ENCODE measurements around the gene FBXO42. TPM values are rescaled to one million over a fixed set of nuclear protein-coding genes. Genes with fewer than 3 reads are reported as not detected.
"Not testable (repeated sequence)": the region's sequence is repeated elsewhere in the genome, so short reads cannot be mapped to it uniquely, and the experiment has no call there.

FBXO42 gene
- polyA plus RNA-seq, 2 donors, result 11.6 to 12.4 TPM

GRCh38 chr1:16248007-16248436, 104.3 kb downstream of the FBXO42 start:
- H3K4me3 ChIP-seq (ENCODE audit: low read depth in 1 of 2, low read length in 2 of 2), result no peak overlapping the region
- 70% methylated on average over 8 of the region's 8 CpGs for WGBS, 2 donors
- peaks cover 4 to 14% of the 10 kb centered on the region in 2 donors for H3K4me1 ChIP-seq (ENCODE audit: control insufficient read depth in 2 of 2, insufficient read depth in 2 of 2, low read length in 1 of 2)
- peak overlapping the region; percentile 68 to 87 for H3K27ac ChIP-seq (ENCODE audit: low read depth in 2 of 2, low read length in 1 of 2)
- peaks cover 11 to 17% of the 10 kb centered on the region in 2 donors for H3K36me3 ChIP-seq (ENCODE audit: control insufficient read depth in 2 of 2, insufficient read depth in 2 of 2, low read length in 1 of 2)
- no peaks in the 10 kb centered on the region for H3K9me3 ChIP-seq (ENCODE audit: control insufficient read depth in 2 of 2, insufficient read depth in 1 of 2, low read depth in 1 of 2, low read length in 1 of 2)
- no peaks in the 10 kb centered on the region for H3K27me3 ChIP-seq (ENCODE audit: control insufficient read depth in 1 of 2, insufficient read depth in 2 of 2, low read length in 2 of 2)

GRCh38 chr1:16247441-16247840, 104.8 kb downstream of the FBXO42 start:
- peaks cover 4 to 15% of the 10 kb centered on the region in 2 donors for H3K4me1 ChIP-seq (ENCODE audit: control insufficient read depth in 2 of 2, insufficient read depth in 2 of 2, low read length in 1 of 2)
- no peaks in the 10 kb centered on the region for H3K27me3 ChIP-seq (ENCODE audit: control insufficient read depth in 1 of 2, insufficient read depth in 2 of 2, low read length in 2 of 2)
- H3K36me3 ChIP-seq (ENCODE audit: control insufficient read depth in 2 of 2, insufficient read depth in 2 of 2, low read length in 1 of 2), result peaks cover 9 to 17% of the 10 kb centered on the region in 2 donors
- no peaks in the 10 kb centered on the region for H3K9me3 ChIP-seq (ENCODE audit: control insufficient read depth in 2 of 2, insufficient read depth in 1 of 2, low read depth in 1 of 2, low read length in 1 of 2)
- H3K27ac ChIP-seq (ENCODE audit: low read depth in 2 of 2, low read length in 1 of 2), result peak overlapping the region; percentile 38 to 81
- no peak overlapping the region for H3K4me3 ChIP-seq (ENCODE audit: low read depth in 1 of 2, low read length in 2 of 2)
- WGBS, 2 donors, result 69 to 78% methylated on average over 2 of the region's 2 CpGs

- Histone ChIP-seq H3K27ac (ENCODE audit: low read depth in 2 of 2, low read length in 1 of 2) (peak overlapping the region; percentile 38 to 81), H3K27me3 (ENCODE audit: control insufficient read depth in 1 of 2, insufficient read depth in 2 of 2, low read length in 2 of 2) (no peaks in the 10 kb centered on the region), H3K36me3 (ENCODE audit: control insufficient read depth in 2 of 2, insufficient read depth in 2 of 2, low read length in 1 of 2) (peaks cover 4 to 17% of the 10 kb centered on the region in 2 donors), H3K4me3 (ENCODE audit: low read depth in 1 of 2, low read length in 2 of 2) (no peak overlapping the region), H3K9me3 (ENCODE audit: control insufficient read depth in 2 of 2, insufficient read depth in 1 of 2, low read depth in 1 of 2, low read length in 1 of 2) (no peaks in the 10 kb centered on the region), H3K4me1 (ENCODE audit: control insufficient read depth in 2 of 2, insufficient read depth in 2 of 2, low read length in 1 of 2) (peaks cover 4 to 15% of the 10 kb centered on the region in 2 donors)
- WGBS, 2 donors, result 79 to 84% methylated on average over 5 of the region's 5 CpGs
These were observed 105.3 kb downstream of the FBXO42 start for GRCh38 chr1:16246961-16247360.

GRCh38 chr1:16246239-16246638, 106.0 kb downstream of the FBXO42 start:
- peaks cover 4 to 18% of the 10 kb centered on the region in 2 donors for H3K4me1 ChIP-seq (ENCODE audit: control insufficient read depth in 2 of 2, insufficient read depth in 2 of 2, low read length in 1 of 2)
- not testable (repeated sequence) for H3K27me3 ChIP-seq (ENCODE audit: control insufficient read depth in 1 of 2, insufficient read depth in 2 of 2, low read length in 2 of 2); H3K27ac ChIP-seq (ENCODE audit: low read depth in 2 of 2, low read length in 1 of 2); H3K9me3 ChIP-seq (ENCODE audit: control insufficient read depth in 2 of 2, insufficient read depth in 1 of 2, low read depth in 1 of 2, low read length in 1 of 2); H3K4me3 ChIP-seq (ENCODE audit: low read depth in 1 of 2, low read length in 2 of 2)
- 89 to 97% methylated on average over 1 of the region's 1 CpG for WGBS, 2 donors
- peaks cover 4 to 14% of the 10 kb centered on the region in 2 donors for H3K36me3 ChIP-seq (ENCODE audit: control insufficient read depth in 2 of 2, insufficient read depth in 2 of 2, low read length in 1 of 2)

- no peak overlapping the region for H3K27ac ChIP-seq (ENCODE audit: low read depth in 2 of 2, low read length in 1 of 2)
- no peaks in the 10 kb centered on the region for H3K27me3 ChIP-seq (ENCODE audit: control insufficient read depth in 1 of 2, insufficient read depth in 2 of 2, low read length in 2 of 2)
- peaks cover under 1 to 8% of the 10 kb centered on the region in 2 donors for H3K36me3 ChIP-seq (ENCODE audit: control insufficient read depth in 2 of 2, insufficient read depth in 2 of 2, low read length in 1 of 2)
- WGBS, 2 donors, result 88 to 90% methylated on average over 9 of the region's 9 CpGs
- peaks cover 4 to 20% of the 10 kb centered on the region in 2 donors for H3K4me1 ChIP-seq (ENCODE audit: control insufficient read depth in 2 of 2, insufficient read depth in 2 of 2, low read length in 1 of 2)
- H3K4me3 ChIP-seq (ENCODE audit: low read depth in 1 of 2, low read length in 2 of 2), result no peak overlapping the region
- H3K9me3 ChIP-seq (ENCODE audit: control insufficient read depth in 2 of 2, insufficient read depth in 1 of 2, low read depth in 1 of 2, low read length in 1 of 2), result no peaks in the 10 kb centered on the region
These were observed 106.6 kb downstream of the FBXO42 start for GRCh38 chr1:16245476-16246196.

- no peaks in the 10 kb centered on the region for H3K27me3 ChIP-seq (ENCODE audit: control insufficient read depth in 1 of 2, insufficient read depth in 2 of 2, low read length in 2 of 2)
- 76 to 77% methylated on average over 8 of the region's 8 CpGs for WGBS, 2 donors
- H3K27ac ChIP-seq (ENCODE audit: low read depth in 2 of 2, low read length in 1 of 2), result no peak overlapping the region
- H3K4me1 ChIP-seq (ENCODE audit: control insufficient read depth in 2 of 2, insufficient read depth in 2 of 2, low read length in 1 of 2), result peaks cover 4 to 20% of the 10 kb centered on the region in 2 donors
- H3K36me3 ChIP-seq (ENCODE audit: control insufficient read depth in 2 of 2, insufficient read depth in 2 of 2, low read length in 1 of 2), result peaks cover 0 to 7% of the 10 kb centered on the region in 2 donors
- no peaks in the 10 kb centered on the region for H3K9me3 ChIP-seq (ENCODE audit: control insufficient read depth in 2 of 2, insufficient read depth in 1 of 2, low read depth in 1 of 2, low read length in 1 of 2)
- H3K4me3 ChIP-seq (ENCODE audit: low read depth in 1 of 2, low read length in 2 of 2), result no peak overlapping the region
These were observed 107.5 kb downstream of the FBXO42 start for GRCh38 chr1:16244650-16245285.

- H3K4me1 ChIP-seq (ENCODE audit: control insufficient read depth in 2 of 2, insufficient read depth in 2 of 2, low read length in 1 of 2), result peaks cover 4 to 20% of the 10 kb centered on the region in 2 donors
- H3K27me3 ChIP-seq (ENCODE audit: control insufficient read depth in 1 of 2, insufficient read depth in 2 of 2, low read length in 2 of 2), result no peaks in the 10 kb centered on the region
- H3K4me3 ChIP-seq (ENCODE audit: low read depth in 1 of 2, low read length in 2 of 2), result no peak overlapping the region
- WGBS, 2 donors, result 21 to 27% methylated on average over 8 of the region's 8 CpGs
- H3K27ac ChIP-seq (ENCODE audit: low read depth in 2 of 2, low read length in 1 of 2), result peak overlapping the region in 1 of 2 donors; percentile 65
- H3K36me3 ChIP-seq (ENCODE audit: control insufficient read depth in 2 of 2, insufficient read depth in 2 of 2, low read length in 1 of 2), result peaks cover 0 to 7% of the 10 kb centered on the region in 2 donors
- no peaks in the 10 kb centered on the region for H3K9me3 ChIP-seq (ENCODE audit: control insufficient read depth in 2 of 2, insufficient read depth in 1 of 2, low read depth in 1 of 2, low read length in 1 of 2)
These were observed 108.2 kb downstream of the FBXO42 start for GRCh38 chr1:16243936-16244649.

- Histone ChIP-seq H3K9me3 (ENCODE audit: control insufficient read depth in 2 of 2, insufficient read depth in 1 of 2, low read depth in 1 of 2, low read length in 1 of 2) (no peaks in the 10 kb centered on the region), H3K4me3 (ENCODE audit: low read depth in 1 of 2, low read length in 2 of 2) (no peak overlapping the region), H3K27me3 (ENCODE audit: control insufficient read depth in 1 of 2, insufficient read depth in 2 of 2, low read length in 2 of 2) (no peaks in the 10 kb centered on the region), H3K27ac (ENCODE audit: low read depth in 2 of 2, low read length in 1 of 2) (peak overlapping the region in 1 of 2 donors; percentile 65), H3K4me1 (ENCODE audit: control insufficient read depth in 2 of 2, insufficient read depth in 2 of 2, low read length in 1 of 2) (peaks cover 4 to 15% of the 10 kb centered on the region in 2 donors), H3K36me3 (ENCODE audit: control insufficient read depth in 2 of 2, insufficient read depth in 2 of 2, low read length in 1 of 2) (peaks cover 0 to 7% of the 10 kb centered on the region in 2 donors)
- 60 to 71% methylated on average over 8 of the region's 8 CpGs for WGBS, 2 donors
These were observed 109.1 kb downstream of the FBXO42 start for GRCh38 chr1:16243215-16243610.

GRCh38 chr1:16242556-16243214, 109.6 kb downstream of the FBXO42 start:
- Histone ChIP-seq H3K36me3 (ENCODE audit: control insufficient read depth in 2 of 2, insufficient read depth in 2 of 2, low read length in 1 of 2) (peaks cover 0 to 7% of the 10 kb centered on the region in 2 donors), H3K9me3 (ENCODE audit: control insufficient read depth in 2 of 2, insufficient read depth in 1 of 2, low read depth in 1 of 2, low read length in 1 of 2) (no peaks in the 10 kb centered on the region), H3K27me3 (ENCODE audit: control insufficient read depth in 1 of 2, insufficient read depth in 2 of 2, low read length in 2 of 2) (no peaks in the 10 kb centered on the region), H3K4me3 (ENCODE audit: low read depth in 1 of 2, low read length in 2 of 2) (no peak overlapping the region), H3K27ac (ENCODE audit: low read depth in 2 of 2, low read length in 1 of 2) (peak overlapping the region in 1 of 2 donors; percentile 18), H3K4me1 (ENCODE audit: control insufficient read depth in 2 of 2, insufficient read depth in 2 of 2, low read length in 1 of 2) (peaks cover 4 to 14% of the 10 kb centered on the region in 2 donors)
- WGBS, 2 donors, result 84 to 87% methylated on average over 16 to 17 of the region's 17 CpGs
